ENCODE data around the gene DUSP8.

- TF ChIP-seq CTCF (conservative IDR thresholded peaks at IDR 0.05; ENCODE audit: low read length) (peak; percentile 80), EZH2phosphoT487 (IDR thresholded peaks at IDR 0.05; ENCODE audit: borderline replicate concordance) (no peak)
Observed at GRCh38 chr11:1515082-1516060, 56.7 kb downstream of the DUSP8 start.
